HEK293 (cell line): ENCODE results near the gene CCL4.

ENCODE experiments used
- CTCF ChIA-PET: fragments of 350-600 bp; formaldehyde crosslinking; extraction: SDS; loops from one replicate; lab custom pipeline; 2021; ENCODE audit warnings: antibody characterized with exemption; lab: Yijun Ruan, JAX
- POLR2A ChIA-PET: fragments of 300-600 bp; formaldehyde crosslinking; extraction: SDS; loops from one replicate; lab custom pipeline; 2020; ENCODE audit warnings: antibody characterized with exemption, inconsistent platforms; lab: Yijun Ruan, JAX
- H3K27ac ChIP-seq: fragments of 200-500 bp; sonication (Bioruptor generic); 2 replicates; pipeline ENCODE4 v1.5.1; 2014; ENCODE audit warnings: low read depth, low read length, control low read depth, inconsistent platforms; ENCODE audit errors: extremely low read depth
- H3K36me3 ChIP-seq, 2 experiments: fragments of 200-500 bp in 1 of 2; sonication (Bioruptor generic) in 1 of 2; 1 replicate in 1 of 2; 2 replicates in 1 of 2; pipeline ENCODE4 v1.5.1; 2014 to 2017; ENCODE audit warnings: inconsistent platforms in 2 of 2, low read length in 2 of 2; ENCODE audit not compliant: control insufficient read depth in 2 of 2, insufficient read depth in 1 of 2
- H3K4me1 ChIP-seq: fragments of 200-500 bp; sonication (Bioruptor generic); 2 replicates; pipeline ENCODE4 v1.5.1; 2014; ENCODE audit warnings: mild to moderate bottlenecking, low read length, inconsistent platforms; ENCODE audit not compliant: control insufficient read depth, insufficient read depth
- H3K4me3 ChIP-seq: 2 replicates; pipeline ENCODE4 v1.5.1; 2011; ENCODE audit warnings: low read depth, mild to moderate bottlenecking, control low read depth, low read length, moderate library complexity
- H3K9me3 ChIP-seq: fragments of 200-500 bp; sonication (Bioruptor generic); 2 replicates; pipeline ENCODE4 v1.5.1; 2014; ENCODE audit warnings: low read depth, low read length, inconsistent platforms; ENCODE audit not compliant: control insufficient read depth, insufficient read depth
- BCL11B ChIP-seq: fragments of 450-650 bp; formaldehyde crosslinking; IDR thresholded peaks from 2 replicates; pipeline ENCODE4 v1.5.1; 2016; ENCODE audit warnings: low read depth, missing biosample characterization, missing genetic modification characterization
- KLF8 ChIP-seq: fragments of 450-650 bp; formaldehyde crosslinking; IDR thresholded peaks from 2 replicates; pipeline ENCODE4 v1.5.1; 2016; ENCODE audit warnings: missing biosample characterization, missing genetic modification characterization
- MZF1 ChIP-seq: fragments of 450-650 bp; formaldehyde crosslinking; IDR thresholded peaks from 2 replicates; pipeline ENCODE4 v1.5.1; 2017; ENCODE audit warnings: missing biosample characterization, missing genetic modification characterization, borderline replicate concordance
- OSR2 ChIP-seq: fragments of 450-650 bp; formaldehyde crosslinking; IDR thresholded peaks from 2 replicates; pipeline ENCODE4 v1.5.1; 2016; ENCODE audit warnings: missing biosample characterization, missing genetic modification characterization
- SP3 ChIP-seq: fragments of 450-650 bp; formaldehyde crosslinking; IDR thresholded peaks from 2 replicates; pipeline ENCODE4 v1.5.1; 2016; ENCODE audit warnings: missing biosample characterization, missing genetic modification characterization
- TCF7L2 ChIP-seq: IDR thresholded peaks from 2 replicates; pipeline ENCODE4 v1.6.1; 2011; ENCODE audit warnings: low read depth, mild to moderate bottlenecking, inconsistent platforms, low read length, moderate library complexity, borderline replicate concordance
- ZNF155 ChIP-seq: fragments of 450-650 bp; formaldehyde crosslinking; IDR thresholded peaks from 2 replicates; pipeline ENCODE4 v1.5.1; 2016; ENCODE audit warnings: missing biosample characterization, missing genetic modification characterization
- ZNF175 ChIP-seq: fragments of 450-650 bp; formaldehyde crosslinking; IDR thresholded peaks from 2 replicates; pipeline ENCODE4 v1.5.1; 2016; ENCODE audit warnings: missing biosample characterization, missing genetic modification characterization
- ZNF239 ChIP-seq: fragments of 450-650 bp; formaldehyde crosslinking; IDR thresholded peaks from 2 replicates; pipeline ENCODE4 v1.5.1; 2016; ENCODE audit warnings: missing biosample characterization, missing genetic modification characterization
- ZNF416 ChIP-seq: fragments of 450-650 bp; formaldehyde crosslinking; IDR thresholded peaks from 2 replicates; pipeline ENCODE4 v1.5.1; 2016; ENCODE audit warnings: missing biosample characterization, missing genetic modification characterization
- ZNF555 ChIP-seq: fragments of 450-650 bp; formaldehyde crosslinking; conservative IDR thresholded peaks from 2 replicates; pipeline ENCODE4 v1.5.1; 2017; ENCODE audit warnings: missing biosample characterization, mild to moderate bottlenecking, missing genetic modification characterization, inconsistent platforms
- ZNF76 ChIP-seq: fragments of 450-650 bp; formaldehyde crosslinking; IDR thresholded peaks from 2 replicates; pipeline ENCODE4; 2016; ENCODE audit warnings: low read depth, missing biosample characterization, missing genetic modification characterization, borderline replicate concordance
- ZNF768 ChIP-seq: fragments of 450-650 bp; formaldehyde crosslinking; IDR thresholded peaks from 2 replicates; pipeline ENCODE4 v1.5.1; 2018; ENCODE audit warnings: missing biosample characterization, mild to moderate bottlenecking, missing genetic modification characterization
- ZNF785 ChIP-seq: fragments of 450-650 bp; formaldehyde crosslinking; IDR thresholded peaks from 2 replicates; pipeline ENCODE4 v1.5.1; 2016; ENCODE audit warnings: missing biosample characterization, missing genetic modification characterization
- ZSCAN23 ChIP-seq: fragments of 450-650 bp; formaldehyde crosslinking; IDR thresholded peaks from 2 replicates; pipeline ENCODE4 v1.5.1; 2016; ENCODE audit warnings: missing biosample characterization, missing genetic modification characterization
- TF ChIP-seq, protein P1 (sequence below): fragments of 450-650 bp; formaldehyde crosslinking; IDR thresholded peaks from 2 replicates; pipeline ENCODE4 v1.5.1; 2017; ENCODE audit warnings: missing biosample characterization, missing genetic modification characterization
- TF ChIP-seq, protein P2 (sequence below): fragments of 450-650 bp; formaldehyde crosslinking; IDR thresholded peaks from 2 replicates; pipeline ENCODE4 v1.5.1; 2017; ENCODE audit warnings: missing biosample characterization, mild to moderate bottlenecking, missing genetic modification characterization, moderate library complexity
- TF ChIP-seq, protein P3 (sequence below): fragments of 450-650 bp; formaldehyde crosslinking; IDR thresholded peaks from 2 replicates; pipeline ENCODE4 v1.5.1; 2016; ENCODE audit warnings: missing biosample characterization, missing genetic modification characterization, borderline replicate concordance
- TF ChIP-seq, protein P4 (sequence below): fragments of 450-650 bp; formaldehyde crosslinking; IDR thresholded peaks from 2 replicates; pipeline ENCODE4 v1.5.1; 2016; ENCODE audit warnings: missing biosample characterization, missing genetic modification characterization
- TF ChIP-seq, protein P5 (sequence below): fragments of 450-650 bp; formaldehyde crosslinking; IDR thresholded peaks from 2 replicates; pipeline ENCODE4 v1.5.1; 2017; ENCODE audit warnings: missing biosample characterization, missing genetic modification characterization

The CCL4 gene

DNA sequence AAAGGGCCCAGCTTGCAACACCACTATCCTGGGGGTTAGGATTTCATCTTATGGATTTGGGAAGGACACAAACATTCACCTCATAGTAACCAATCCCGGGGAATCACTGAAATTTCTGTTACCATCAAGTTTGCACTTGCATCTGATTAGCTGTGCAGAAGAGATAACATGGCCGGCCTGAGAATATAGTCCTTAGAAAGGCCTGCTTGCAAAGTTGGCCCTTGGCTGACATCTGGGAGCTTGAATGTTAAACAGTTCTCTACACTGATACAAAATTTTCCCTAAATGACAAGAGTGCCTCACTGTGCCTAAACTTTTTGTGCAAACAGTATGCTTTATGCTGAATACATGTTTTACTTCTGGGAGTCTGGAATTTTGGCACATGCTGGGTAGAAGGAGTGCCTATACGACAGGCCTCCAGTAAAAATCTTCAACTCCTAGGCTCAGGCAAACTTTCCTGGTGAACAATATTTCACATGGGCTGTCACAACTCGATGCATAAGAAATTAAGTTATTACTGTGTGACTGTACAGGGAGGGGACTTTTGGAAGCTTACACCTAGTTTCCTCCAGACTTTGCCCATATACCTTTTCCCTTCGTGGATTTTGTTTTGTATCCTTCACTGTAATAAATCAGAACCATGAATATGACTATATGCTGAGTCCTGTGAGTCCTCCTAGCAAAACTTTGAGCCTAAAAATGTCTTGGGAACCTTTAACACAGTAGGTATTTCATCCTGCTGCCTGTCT, 41.5 kb downstream of the CCL4 start (continued):
- TF ChIP-seq ZNF155 = no peak

DNA sequence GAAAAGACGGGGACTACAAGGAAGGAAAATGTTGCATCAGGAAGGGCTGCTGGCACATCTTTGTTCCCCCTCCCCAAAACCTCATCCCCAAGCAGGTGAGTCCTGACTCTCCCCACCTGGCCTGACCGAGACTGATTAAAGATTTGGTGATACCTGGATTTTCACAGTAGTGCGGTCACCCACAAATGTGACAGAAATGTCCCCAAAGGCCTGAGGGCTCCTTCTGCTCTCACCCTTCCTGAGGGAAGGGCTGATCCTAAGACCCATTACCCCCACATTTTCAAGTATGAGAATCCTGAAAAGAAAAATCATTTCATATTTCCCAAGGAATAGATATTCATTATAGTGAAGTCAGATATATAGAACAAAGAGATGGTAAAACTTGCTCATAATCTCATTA, 44.0 kb downstream of the CCL4 start:
- Histone ChIP-seq H3K36me3 (no peaks in the 10 kb centered on the region), H3K9me3 (no peaks in the 10 kb centered on the region), H3K4me1 (no peaks in the 10 kb centered on the region), H3K4me3 (no peak overlapping the region), H3K27ac (no peak overlapping the region)
- no peak for TF ChIP-seq BCL11B
- no peak for TF ChIP-seq ZNF555 (tag by site-specific recombination)
- TF ChIP-seq, protein P1, sequence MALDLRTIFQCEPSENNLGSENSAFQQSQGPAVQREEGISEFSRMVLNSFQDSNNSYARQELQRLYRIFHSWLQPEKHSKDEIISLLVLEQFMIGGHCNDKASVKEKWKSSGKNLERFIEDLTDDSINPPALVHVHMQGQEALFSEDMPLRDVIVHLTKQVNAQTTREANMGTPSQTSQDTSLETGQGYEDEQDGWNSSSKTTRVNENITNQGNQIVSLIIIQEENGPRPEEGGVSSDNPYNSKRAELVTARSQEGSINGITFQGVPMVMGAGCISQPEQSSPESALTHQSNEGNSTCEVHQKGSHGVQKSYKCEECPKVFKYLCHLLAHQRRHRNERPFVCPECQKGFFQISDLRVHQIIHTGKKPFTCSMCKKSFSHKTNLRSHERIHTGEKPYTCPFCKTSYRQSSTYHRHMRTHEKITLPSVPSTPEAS = no peak
- no peak for TF ChIP-seq ZNF239 (tag by site-specific recombination)
- TF ChIP-seq, protein P2, sequence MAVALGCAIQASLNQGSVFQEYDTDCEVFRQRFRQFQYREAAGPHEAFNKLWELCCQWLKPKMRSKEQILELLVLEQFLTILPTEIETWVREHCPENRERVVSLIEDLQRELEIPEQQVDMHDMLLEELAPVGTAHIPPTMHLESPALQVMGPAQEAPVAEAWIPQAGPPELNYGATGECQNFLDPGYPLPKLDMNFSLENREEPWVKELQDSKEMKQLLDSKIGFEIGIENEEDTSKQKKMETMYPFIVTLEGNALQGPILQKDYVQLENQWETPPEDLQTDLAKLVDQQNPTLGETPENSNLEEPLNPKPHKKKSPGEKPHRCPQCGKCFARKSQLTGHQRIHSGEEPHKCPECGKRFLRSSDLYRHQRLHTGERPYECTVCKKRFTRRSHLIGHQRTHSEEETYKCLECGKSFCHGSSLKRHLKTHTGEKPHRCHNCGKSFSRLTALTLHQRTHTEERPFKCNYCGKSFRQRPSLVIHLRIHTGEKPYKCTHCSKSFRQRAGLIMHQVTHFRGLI (tag by site-specific recombination) = no peak
- no peak for TF ChIP-seq TCF7L2
- no peak for TF ChIP-seq ZNF76 (tag by site-specific recombination)
- no peak for TF ChIP-seq ZNF175 (tag by site-specific recombination)
- TF ChIP-seq ZNF416 = no peak
- TF ChIP-seq MZF1 (tag by site-specific recombination) = no peak
- no peak for TF ChIP-seq SP3
- no peak for TF ChIP-seq OSR2 (tag by site-specific recombination)
- TF ChIP-seq, protein P3, sequence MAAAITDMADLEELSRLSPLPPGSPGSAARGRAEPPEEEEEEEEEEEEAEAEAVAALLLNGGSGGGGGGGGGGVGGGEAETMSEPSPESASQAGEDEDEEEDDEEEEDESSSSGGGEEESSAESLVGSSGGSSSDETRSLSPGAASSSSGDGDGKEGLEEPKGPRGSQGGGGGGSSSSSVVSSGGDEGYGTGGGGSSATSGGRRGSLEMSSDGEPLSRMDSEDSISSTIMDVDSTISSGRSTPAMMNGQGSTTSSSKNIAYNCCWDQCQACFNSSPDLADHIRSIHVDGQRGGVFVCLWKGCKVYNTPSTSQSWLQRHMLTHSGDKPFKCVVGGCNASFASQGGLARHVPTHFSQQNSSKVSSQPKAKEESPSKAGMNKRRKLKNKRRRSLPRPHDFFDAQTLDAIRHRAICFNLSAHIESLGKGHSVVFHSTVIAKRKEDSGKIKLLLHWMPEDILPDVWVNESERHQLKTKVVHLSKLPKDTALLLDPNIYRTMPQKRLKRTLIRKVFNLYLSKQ (tag by site-specific recombination) = no peak
- TF ChIP-seq ZNF785 (tag by site-specific recombination) = no peak
- TF ChIP-seq KLF8 (tag by site-specific recombination) = no peak
- TF ChIP-seq ZSCAN23 = no peak
- ChIA-PET CTCF (interaction anchor here (0.6 to 10.6 kb wide), 15 partner anchors 9 to 1202 kb away, joined by 3 to 330 read pairs (median 15); partner anchors contain the start of gene CCL16), POLR2A (no interaction called here)

DNA sequence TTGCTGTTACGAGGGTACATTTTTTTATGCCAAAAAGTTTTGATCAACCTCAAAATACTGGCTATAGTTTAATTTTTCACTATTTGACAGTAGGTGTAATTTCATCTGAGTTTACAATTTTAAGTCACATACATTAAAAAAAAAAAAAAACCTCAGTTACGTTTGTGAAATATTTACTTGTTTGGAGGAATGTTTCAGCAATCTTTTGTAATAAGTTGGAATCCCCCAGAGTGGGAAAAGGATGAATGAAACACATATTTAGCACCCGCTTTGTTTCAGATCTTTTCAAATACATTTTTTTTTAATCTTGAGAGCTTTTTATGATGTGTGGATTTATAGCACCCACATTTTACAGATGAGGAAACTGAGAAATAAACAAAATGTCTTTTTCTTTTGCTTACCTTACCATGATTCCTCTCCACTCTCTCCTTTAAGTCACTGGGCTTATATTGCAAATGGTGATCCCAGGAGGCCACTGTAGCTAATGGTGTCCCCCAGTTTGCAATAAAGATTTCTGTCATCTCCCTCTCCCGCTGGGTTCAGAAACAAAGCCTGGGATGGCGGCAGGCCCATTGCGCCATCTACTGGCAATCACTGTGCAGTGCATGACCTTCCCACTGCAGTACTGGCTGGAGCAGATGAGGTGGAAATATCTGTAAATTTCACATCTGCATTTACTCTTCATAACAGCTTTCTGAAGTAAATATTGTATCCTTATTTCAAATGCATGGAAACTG, 45.1 kb downstream of the CCL4 start:
- H3K9me3 ChIP-seq = no peaks in the 10 kb centered on the region
- no peaks in the 10 kb centered on the region for H3K36me3 ChIP-seq
- H3K4me1 ChIP-seq = no peaks in the 10 kb centered on the region
- no peak overlapping the region for H3K4me3 ChIP-seq
- POLR2A ChIA-PET = interaction anchor here (1.8 kb wide), 1 partner anchor 179 kb away, joined by 5 read pairs; no protein-coding TSS in a partner anchor
- H3K27ac ChIP-seq = no peak overlapping the region
- CTCF ChIA-PET = interaction anchor here (0.5 to 10.6 kb wide), 87 partner anchors 8 to 1556 kb away, joined by 3 to 330 read pairs (median 5); partner anchors contain the start of genes CCL14, CCL16, CCL18 and CCL23
- no peak for TF ChIP-seq ZNF768 (tag by site-specific recombination)
- TF ChIP-seq, protein P4, sequence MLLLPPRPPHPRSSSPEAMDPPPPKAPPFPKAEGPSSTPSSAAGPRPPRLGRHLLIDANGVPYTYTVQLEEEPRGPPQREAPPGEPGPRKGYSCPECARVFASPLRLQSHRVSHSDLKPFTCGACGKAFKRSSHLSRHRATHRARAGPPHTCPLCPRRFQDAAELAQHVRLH (tag by site-specific recombination) = peak; percentile 82
- TF ChIP-seq, protein P5, sequence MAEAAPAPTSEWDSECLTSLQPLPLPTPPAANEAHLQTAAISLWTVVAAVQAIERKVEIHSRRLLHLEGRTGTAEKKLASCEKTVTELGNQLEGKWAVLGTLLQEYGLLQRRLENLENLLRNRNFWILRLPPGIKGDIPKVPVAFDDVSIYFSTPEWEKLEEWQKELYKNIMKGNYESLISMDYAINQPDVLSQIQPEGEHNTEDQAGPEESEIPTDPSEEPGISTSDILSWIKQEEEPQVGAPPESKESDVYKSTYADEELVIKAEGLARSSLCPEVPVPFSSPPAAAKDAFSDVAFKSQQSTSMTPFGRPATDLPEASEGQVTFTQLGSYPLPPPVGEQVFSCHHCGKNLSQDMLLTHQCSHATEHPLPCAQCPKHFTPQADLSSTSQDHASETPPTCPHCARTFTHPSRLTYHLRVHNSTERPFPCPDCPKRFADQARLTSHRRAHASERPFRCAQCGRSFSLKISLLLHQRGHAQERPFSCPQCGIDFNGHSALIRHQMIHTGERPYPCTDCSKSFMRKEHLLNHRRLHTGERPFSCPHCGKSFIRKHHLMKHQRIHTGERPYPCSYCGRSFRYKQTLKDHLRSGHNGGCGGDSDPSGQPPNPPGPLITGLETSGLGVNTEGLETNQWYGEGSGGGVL = no peak
